ENCODE results near the gene YIPF3. TPM values are rescaled to one million over a fixed set of nuclear protein-coding genes. Genes with fewer than 3 reads are reported as not detected.
"Not testable (repeated sequence)": the region's sequence is repeated elsewhere in the genome, so short reads cannot be mapped to it uniquely, and the experiment has no call there.

The YIPF3 gene
- polyA plus RNA-seq, 1 donor from 2014 or later = 244 TPM

- no peak overlapping the region for H3K27ac ChIP-seq (ENCODE audit: low read length)
- H3K79me2 ChIP-seq (replicated peaks; ENCODE audit: insufficient read depth, low read length) = no peaks in the 10 kb centered on the region
- H3K36me3 ChIP-seq (ENCODE audit: insufficient read depth, low read length) = no peaks in the 10 kb centered on the region
- H4K20me1 ChIP-seq (ENCODE audit: insufficient read depth) = no peaks in the 10 kb centered on the region
- H3K9me2 ChIP-seq (ENCODE audit: insufficient read depth, low read length) = no peaks in the 10 kb centered on the region
- TF ChIP-seq EZH2 (IDR thresholded peaks at IDR 0.05; ENCODE audit: borderline replicate concordance, insufficient read depth, low read length, poor library complexity, severe bottlenecking) = no peak
- no peak for TF ChIP-seq RAD21 (conservative IDR thresholded peaks at IDR 0.05)
- no peak for TF ChIP-seq SMC3 (conservative IDR thresholded peaks at IDR 0.05; ENCODE audit: poor library complexity)
- no peak for TF ChIP-seq TAF1 (IDR thresholded peaks at IDR 0.05; ENCODE audit: low read depth)
- TF ChIP-seq MXI1 (conservative IDR thresholded peaks at IDR 0.05; ENCODE audit: poor library complexity, severe bottlenecking) = no peak
- TF ChIP-seq, protein P1, sequence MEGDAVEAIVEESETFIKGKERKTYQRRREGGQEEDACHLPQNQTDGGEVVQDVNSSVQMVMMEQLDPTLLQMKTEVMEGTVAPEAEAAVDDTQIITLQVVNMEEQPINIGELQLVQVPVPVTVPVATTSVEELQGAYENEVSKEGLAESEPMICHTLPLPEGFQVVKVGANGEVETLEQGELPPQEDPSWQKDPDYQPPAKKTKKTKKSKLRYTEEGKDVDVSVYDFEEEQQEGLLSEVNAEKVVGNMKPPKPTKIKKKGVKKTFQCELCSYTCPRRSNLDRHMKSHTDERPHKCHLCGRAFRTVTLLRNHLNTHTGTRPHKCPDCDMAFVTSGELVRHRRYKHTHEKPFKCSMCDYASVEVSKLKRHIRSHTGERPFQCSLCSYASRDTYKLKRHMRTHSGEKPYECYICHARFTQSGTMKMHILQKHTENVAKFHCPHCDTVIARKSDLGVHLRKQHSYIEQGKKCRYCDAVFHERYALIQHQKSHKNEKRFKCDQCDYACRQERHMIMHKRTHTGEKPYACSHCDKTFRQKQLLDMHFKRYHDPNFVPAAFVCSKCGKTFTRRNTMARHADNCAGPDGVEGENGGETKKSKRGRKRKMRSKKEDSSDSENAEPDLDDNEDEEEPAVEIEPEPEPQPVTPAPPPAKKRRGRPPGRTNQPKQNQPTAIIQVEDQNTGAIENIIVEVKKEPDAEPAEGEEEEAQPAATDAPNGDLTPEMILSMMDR (IDR thresholded peaks at IDR 0.05; ENCODE audit: poor library complexity, severe bottlenecking) = no peak
- no peak for TF ChIP-seq EP300 (conservative IDR thresholded peaks at IDR 0.05; ENCODE audit: poor library complexity, severe bottlenecking)
- no peak for TF ChIP-seq REST (IDR thresholded peaks at IDR 0.05; ENCODE audit: borderline replicate concordance)
- no peak for TF ChIP-seq POLR2AphosphoS5 (IDR thresholded peaks at IDR 0.05)
- no peaks in the 10 kb centered on the region for H3K9me3 ChIP-seq (ENCODE audit: low read length)
- no peak overlapping the region for H3K9ac ChIP-seq (ENCODE audit: low read length)
- H3K4me3 ChIP-seq (ENCODE audit: low read length) = no peak overlapping the region
- no peaks in the 10 kb centered on the region for H3F3A ChIP-seq (ENCODE audit: insufficient read depth, low read length, poor library complexity, severe bottlenecking)
- no peak overlapping the region for H3K4me2 ChIP-seq (ENCODE audit: low read length)
- H2AFZ ChIP-seq (ENCODE audit: low read depth, low read length) = no peak overlapping the region
- H3K27me3 ChIP-seq (ENCODE audit: insufficient read depth, low read depth, low read length) = no peaks in the 10 kb centered on the region
Measured at GRCh38 chr6:43467752-43468151, 49.0 kb downstream of the YIPF3 start.

DNA sequence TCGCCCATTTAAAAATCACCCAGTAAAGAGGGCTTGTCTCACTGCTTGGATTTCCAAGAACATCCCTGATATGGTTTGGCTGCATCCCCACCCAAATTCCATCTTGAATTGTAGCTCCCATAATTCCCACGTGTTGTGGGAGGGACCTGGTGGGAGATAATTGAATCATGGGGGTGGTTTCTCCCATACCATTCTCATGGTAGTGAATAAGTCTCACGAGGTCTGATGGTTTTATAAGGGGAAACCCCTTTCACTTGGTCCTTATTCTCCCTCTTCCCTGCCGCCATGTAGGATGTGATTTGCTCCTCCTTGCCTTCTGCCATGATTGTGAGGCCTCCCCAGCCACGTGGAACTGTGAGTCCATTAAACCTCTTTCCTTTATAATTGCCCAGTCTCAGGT is 49.5 kb downstream of the YIPF3 start:
- not testable (repeated sequence) for H3K27me3 ChIP-seq (ENCODE audit: insufficient read depth, low read depth, low read length); H3K79me2 ChIP-seq (replicated peaks; ENCODE audit: insufficient read depth, low read length); H3K27ac ChIP-seq (ENCODE audit: low read length); H3K4me2 ChIP-seq (ENCODE audit: low read length); H3K9me3 ChIP-seq (ENCODE audit: low read length); H3F3A ChIP-seq (ENCODE audit: insufficient read depth, low read length, poor library complexity, severe bottlenecking); H2AFZ ChIP-seq (ENCODE audit: low read depth, low read length); H3K36me3 ChIP-seq (ENCODE audit: insufficient read depth, low read length); H4K20me1 ChIP-seq (ENCODE audit: insufficient read depth); H3K4me3 ChIP-seq (ENCODE audit: low read length); H3K9me2 ChIP-seq (ENCODE audit: insufficient read depth, low read length); H3K9ac ChIP-seq (ENCODE audit: low read length)

DNA sequence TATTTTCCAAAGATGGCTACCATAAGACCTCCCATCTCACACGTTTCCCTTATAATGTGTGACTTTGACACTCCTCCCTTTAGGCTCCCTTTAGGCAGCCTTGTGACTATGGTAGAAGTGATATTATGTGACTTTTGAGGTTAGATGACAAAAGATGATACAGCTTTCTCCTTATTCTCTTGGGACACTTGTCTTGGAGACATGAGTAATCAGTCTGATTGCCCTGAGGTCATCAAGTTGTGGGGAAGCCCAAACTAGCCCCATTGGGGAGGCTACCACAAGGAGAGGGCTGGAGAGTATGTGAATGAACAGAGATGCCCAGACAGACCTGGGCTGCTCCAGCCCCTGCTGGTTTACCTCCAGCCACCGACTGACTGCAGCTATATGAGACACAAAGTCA is 50.8 kb downstream of the YIPF3 start:
- Histone ChIP-seq H3K9ac (ENCODE audit: low read length) (no peak overlapping the region), H3K27me3 (ENCODE audit: insufficient read depth, low read depth, low read length) (no peaks in the 10 kb centered on the region), H3K36me3 (ENCODE audit: insufficient read depth, low read length) (no peaks in the 10 kb centered on the region), H3K9me2 (ENCODE audit: insufficient read depth, low read length) (no peaks in the 10 kb centered on the region), H3K9me3 (ENCODE audit: low read length) (no peaks in the 10 kb centered on the region), H2AFZ (ENCODE audit: low read depth, low read length) (no peak overlapping the region), H3K79me2 (replicated peaks; ENCODE audit: insufficient read depth, low read length) (no peaks in the 10 kb centered on the region), H4K20me1 (ENCODE audit: insufficient read depth) (no peaks in the 10 kb centered on the region), H3K27ac (ENCODE audit: low read length) (no peak overlapping the region), H3K4me2 (ENCODE audit: low read length) (no peak overlapping the region), H3K4me3 (ENCODE audit: low read length) (no peak overlapping the region), H3F3A (ENCODE audit: insufficient read depth, low read length, poor library complexity, severe bottlenecking) (no peaks in the 10 kb centered on the region)
- TF ChIP-seq EZH2 (IDR thresholded peaks at IDR 0.05; ENCODE audit: borderline replicate concordance, insufficient read depth, low read length, poor library complexity, severe bottlenecking) (no peak), EP300 (conservative IDR thresholded peaks at IDR 0.05; ENCODE audit: poor library complexity, severe bottlenecking) (no peak), MXI1 (conservative IDR thresholded peaks at IDR 0.05; ENCODE audit: poor library complexity, severe bottlenecking) (no peak), TAF1 (IDR thresholded peaks at IDR 0.05; ENCODE audit: low read depth) (no peak), POLR2AphosphoS5 (IDR thresholded peaks at IDR 0.05) (no peak), REST (IDR thresholded peaks at IDR 0.05; ENCODE audit: borderline replicate concordance) (no peak), RAD21 (conservative IDR thresholded peaks at IDR 0.05) (no peak), SMC3 (conservative IDR thresholded peaks at IDR 0.05; ENCODE audit: poor library complexity) (no peak)
- TF ChIP-seq, protein P1 (IDR thresholded peaks at IDR 0.05; ENCODE audit: poor library complexity, severe bottlenecking) = no peak

All from neural cell (in vitro differentiated cells).